Measurements from ENCODE around the gene ACADSB.

Gene ACADSB

DNA sequence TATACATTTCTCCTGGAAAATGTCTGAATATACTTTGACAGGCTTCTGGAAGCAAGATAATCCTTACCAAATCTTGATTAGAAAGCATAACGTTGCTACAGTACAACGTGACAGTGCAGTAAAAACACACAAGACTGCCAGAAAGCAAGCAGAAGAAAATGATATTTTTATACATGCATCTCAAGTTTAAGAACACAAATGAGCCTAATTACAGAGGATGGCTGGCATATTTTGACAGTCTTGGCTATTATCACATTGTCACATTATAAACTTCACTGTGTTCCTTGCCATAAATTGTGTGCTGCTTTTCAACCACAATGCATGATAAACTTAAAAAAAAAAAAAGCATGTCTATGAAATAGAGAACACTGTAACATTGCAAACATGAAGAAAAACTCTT is 4.5 kb upstream of the ACADSB start:
- no peak for DNase-seq (ENCODE audit: low spot score)

DNA sequence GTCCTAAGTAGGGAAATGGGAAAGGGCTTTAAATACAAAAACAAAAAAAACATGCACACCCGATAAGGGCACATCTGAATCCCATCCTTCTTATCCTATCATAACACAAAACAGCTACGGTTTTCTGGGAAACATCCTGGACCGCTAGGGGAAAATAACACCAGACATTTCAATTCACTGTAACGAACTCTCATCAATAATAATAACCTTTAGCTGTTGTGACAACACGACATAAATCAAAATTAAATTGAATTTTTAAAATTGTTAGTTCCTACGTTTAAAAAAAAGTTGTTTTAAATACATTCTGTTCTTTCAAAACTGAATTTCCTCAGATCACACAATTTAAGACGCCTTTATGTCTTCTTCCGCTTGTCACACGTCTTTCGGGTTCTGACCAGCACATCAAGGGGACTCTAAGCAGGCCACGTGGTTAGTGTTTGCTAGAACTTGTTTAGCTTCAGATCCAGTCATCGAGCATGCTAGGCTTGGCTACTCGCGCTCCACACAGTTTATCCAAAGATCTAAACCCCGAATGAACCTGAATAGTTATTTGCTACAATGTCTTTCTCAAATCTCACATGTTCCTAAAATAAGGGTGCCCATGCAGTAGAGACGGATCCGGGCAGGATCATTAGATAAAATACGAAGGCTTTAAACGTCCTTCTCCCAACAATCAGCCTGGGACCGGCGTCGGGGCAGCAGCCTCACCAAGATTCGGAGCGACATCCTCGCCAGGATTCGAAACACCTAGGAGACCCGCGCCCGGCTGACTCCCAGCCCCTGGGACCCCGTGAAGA is 1.1 kb upstream of the ACADSB start:
- DNase-seq (ENCODE audit: low spot score), result no peak

DNA sequence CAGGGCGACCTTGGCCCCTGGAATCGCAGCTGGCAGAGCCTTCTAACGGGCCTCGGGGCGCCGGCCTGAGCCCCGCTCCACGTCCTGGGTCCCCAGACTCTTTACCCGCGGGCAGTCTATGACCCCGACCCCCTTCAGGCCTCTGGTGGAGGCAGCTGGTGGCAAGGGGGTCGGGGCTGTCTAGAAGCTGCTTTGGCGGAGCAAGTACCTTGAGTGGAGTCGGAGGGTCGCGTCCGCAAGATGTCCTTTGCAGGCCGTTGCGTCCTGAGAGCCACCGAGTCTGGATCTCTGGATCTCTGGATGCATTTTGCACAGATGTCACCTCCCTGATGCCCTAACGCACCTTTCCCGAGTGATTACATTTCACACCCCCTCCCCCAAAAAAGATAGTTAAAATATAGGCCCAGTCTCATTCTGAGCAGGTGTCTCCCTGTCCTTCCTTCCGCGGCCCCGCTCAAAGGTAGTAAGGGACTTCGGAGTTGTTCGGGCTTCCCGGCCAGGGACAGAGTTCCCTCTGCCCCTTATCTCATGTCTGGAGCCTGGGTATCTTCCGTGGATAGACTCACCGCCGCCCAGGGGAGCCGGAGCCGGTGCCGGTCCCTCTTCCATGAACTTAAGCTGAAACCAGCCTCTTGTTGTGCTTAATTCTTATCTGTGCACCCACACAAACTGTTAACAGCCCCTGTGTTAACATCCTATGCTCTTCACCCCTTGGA is 457 bp downstream of the ACADSB start:
- no peak for DNase-seq (ENCODE audit: low spot score)

DNA sequence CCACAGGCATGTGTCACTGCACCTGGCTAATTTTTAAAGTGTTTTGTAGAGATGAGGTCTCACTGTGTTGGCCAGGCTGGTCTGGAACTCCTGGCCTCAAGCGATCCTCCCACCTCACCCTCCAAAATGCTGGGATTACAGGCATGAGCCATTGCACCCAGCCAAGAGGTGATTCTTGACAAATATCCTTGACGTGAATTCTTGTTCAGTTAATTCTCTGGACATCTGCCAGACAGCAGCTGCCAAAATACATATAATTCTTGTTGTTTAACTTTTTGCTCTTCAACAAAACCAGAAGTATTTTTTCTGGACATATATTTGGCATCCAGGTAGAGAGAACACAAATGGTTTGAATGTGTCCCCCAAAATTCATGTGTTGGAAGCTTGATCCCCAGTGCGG is 3.2 kb downstream of the ACADSB start:
- no peak for DNase-seq (ENCODE audit: low spot score)

- DNase-seq (ENCODE audit: low spot score), result no peak
Measured at GRCh38 chr10:123013456-123014419, 4.9 kb downstream of the ACADSB start.

- DNase-seq (ENCODE audit: low spot score), result no peak
Measured at GRCh38 chr10:123014772-123015171, 6.0 kb downstream of the ACADSB start.

DNA sequence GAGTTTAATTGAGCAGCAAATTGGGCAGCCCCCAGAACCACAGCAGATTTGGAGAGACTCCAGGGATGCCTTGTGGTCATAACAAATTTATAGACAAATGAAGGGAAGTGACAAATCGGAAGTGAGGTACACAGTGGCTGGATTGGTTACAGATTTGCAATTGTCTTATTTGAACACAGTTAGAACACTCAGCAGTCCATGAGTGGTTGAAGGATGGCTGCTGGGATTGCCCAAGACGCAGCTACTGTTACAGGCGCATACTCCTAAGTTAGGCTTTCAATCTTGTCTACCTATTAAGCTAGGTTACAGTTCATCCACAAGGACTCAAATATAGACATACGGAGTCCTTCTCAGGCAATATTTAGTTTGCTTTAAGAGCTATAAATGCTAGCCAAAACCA is 7.4 kb downstream of the ACADSB start:
- no peak for DNase-seq (ENCODE audit: low spot score)

GRCh38 chr10:123017421-123018165 is 8.8 kb downstream of the ACADSB start:
- no peak for DNase-seq (ENCODE audit: low spot score)

GRCh38 chr10:123018531-123018930 is 9.7 kb downstream of the ACADSB start:
- no peak for DNase-seq (ENCODE audit: low spot score)

DNA sequence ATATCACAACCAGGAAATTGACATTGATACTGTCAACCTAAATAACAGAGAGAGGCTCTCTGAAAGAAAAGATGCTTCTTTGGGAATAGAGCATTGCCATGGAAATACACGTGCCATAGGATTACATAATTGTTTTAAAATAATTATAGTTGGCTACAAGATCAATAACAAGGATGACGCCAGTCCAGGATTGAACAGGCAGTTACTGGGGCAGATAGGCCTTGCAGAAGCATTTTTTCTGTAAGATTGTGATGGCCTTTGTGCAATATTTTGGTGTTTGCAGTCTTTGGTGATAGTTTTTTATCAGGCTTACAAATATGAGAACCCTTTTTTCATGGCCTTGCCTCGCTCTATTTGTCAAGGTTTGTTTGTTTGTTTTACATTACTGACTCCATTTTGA is 10.5 kb downstream of the ACADSB start:
- DNase-seq (ENCODE audit: low spot score), result no peak

- DNase-seq (ENCODE audit: low spot score), result no peak
Measured at GRCh38 chr10:123019941-123020703, 11.3 kb downstream of the ACADSB start.

- no peak for DNase-seq (ENCODE audit: low spot score)
Measured at GRCh38 chr10:123021517-123021916, 12.7 kb downstream of the ACADSB start.

DNA sequence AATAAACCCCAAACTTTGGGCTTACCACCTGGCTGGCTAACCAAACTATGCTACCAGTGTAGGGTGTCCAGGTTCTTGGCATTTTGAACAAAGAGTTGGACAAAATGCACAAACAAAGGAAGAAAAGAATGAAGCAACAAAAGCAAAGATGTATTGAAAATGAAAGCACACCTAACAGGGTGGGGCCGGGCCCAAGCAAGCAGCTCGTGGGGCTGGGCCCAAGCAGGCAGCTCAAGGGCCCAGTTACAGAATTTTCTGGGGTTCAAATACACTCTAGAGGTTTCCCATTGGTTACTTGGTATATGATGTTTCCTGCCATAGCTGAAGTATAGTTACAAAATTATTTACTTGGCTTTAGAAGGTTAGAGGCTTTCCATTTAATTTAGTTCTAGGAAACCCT is 15.7 kb downstream of the ACADSB start:
- DNase-seq (ENCODE audit: low spot score), result no peak

- DNase-seq (ENCODE audit: low spot score), result no peak
Measured at GRCh38 chr10:123026302-123026701, 17.5 kb downstream of the ACADSB start.

GRCh38 chr10:123027861-123028260 is 19.1 kb downstream of the ACADSB start:
- DNase-seq (ENCODE audit: low spot score), result no peak

DNA sequence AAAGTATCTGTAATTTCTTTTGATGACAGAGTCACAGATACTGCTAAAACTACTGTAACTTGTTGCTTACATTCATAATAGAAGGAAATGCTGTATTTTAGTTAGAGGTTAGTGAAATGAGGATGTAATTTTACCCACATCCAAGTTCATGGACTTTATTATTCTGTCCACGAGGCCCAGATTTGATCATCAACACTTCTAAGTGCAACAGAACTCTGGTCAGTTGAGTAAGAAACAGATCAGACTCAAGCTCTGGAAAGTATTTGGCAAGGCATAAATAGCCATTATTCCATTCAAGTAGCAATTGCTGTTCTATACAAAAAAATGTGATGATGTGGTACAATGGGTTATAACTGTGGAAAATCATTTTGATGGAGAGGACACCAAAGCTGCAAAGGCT is 22.3 kb downstream of the ACADSB start:
- no peak for DNase-seq (ENCODE audit: low spot score)

- DNase-seq (ENCODE audit: low spot score), result no peak
Measured at GRCh38 chr10:123034332-123034731, 25.5 kb downstream of the ACADSB start.

DNA sequence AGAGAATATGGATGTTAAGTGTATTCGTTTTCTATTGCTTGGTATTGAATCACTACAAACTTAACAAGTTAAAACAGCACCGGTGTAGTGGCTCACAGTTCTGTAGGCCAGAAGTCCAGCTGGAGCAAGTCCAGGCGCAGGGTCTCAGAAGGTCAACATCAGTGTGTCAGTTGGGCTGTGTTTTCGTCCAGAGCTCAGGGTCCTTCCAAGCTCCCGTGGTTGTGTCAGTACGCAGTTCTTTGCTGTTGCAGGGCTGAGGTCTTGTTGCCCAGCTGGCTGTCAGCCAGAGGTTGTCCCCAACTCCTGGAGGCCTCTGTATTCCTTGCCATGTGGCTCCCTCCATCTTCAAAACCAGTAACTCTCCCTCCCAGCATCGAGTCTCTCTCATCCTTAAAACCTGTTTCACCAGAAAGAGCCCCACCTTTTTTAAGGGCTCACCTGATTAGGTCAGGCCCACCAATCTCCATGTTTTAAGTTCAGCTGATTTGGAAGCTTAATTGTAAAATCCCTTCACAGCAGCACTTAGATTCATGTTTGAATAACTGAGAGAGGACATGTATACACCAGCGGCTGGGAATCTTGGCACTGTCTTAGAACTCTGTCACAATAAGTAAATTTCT is 26.8 kb downstream of the ACADSB start:
- no peak for DNase-seq (ENCODE audit: low spot score)

- no peak for DNase-seq (ENCODE audit: low spot score)
Measured at GRCh38 chr10:123038782-123039631, 30.2 kb downstream of the ACADSB start.

- no peak for DNase-seq (ENCODE audit: low spot score)
Measured at GRCh38 chr10:123039632-123039930, 30.8 kb downstream of the ACADSB start.
